Measurements from ENCODE around the gene CMTM3.
"Not testable (repeated sequence)": the region's sequence is repeated elsewhere in the genome, so short reads cannot be mapped to it uniquely, and the experiment has no call there.

Gene CMTM3

DNA sequence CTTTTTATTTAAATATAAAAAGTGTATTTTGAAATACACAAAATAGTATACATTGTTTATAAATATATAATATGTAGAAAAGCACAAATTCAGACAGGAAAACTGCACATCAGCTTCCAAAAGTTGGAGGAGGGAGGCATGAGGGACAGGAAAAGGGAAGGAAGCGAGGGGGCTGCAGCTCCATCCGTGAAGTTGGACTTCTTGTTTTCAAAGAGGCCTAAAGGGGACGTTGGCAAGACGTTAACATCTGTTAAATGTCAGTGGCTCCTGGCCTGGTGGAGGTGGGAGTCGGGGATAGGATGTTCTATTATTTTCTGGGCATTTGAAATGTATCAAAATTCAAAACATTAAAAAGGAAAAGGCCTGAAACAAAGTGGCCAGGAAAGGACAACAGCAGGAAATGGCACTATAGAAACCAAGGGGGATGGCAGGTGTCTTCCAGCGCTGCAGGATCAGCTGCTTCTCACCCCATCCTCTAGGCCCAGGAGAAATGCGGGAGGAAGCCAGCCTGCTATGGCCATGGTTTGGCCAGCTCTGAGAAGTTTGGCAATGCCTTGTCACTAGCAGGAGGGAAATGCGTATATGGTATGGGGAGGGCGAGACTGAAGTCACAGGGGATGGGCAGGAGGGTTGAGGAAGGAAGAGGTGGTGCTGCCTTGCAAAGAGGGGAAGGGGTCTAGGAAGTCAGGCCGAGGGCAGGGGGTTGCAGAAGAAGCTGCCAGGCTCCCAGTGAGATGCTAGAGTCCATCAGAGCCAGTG, 18.8 kb upstream of the CMTM3 start:
- no peak for DNase-seq

DNA sequence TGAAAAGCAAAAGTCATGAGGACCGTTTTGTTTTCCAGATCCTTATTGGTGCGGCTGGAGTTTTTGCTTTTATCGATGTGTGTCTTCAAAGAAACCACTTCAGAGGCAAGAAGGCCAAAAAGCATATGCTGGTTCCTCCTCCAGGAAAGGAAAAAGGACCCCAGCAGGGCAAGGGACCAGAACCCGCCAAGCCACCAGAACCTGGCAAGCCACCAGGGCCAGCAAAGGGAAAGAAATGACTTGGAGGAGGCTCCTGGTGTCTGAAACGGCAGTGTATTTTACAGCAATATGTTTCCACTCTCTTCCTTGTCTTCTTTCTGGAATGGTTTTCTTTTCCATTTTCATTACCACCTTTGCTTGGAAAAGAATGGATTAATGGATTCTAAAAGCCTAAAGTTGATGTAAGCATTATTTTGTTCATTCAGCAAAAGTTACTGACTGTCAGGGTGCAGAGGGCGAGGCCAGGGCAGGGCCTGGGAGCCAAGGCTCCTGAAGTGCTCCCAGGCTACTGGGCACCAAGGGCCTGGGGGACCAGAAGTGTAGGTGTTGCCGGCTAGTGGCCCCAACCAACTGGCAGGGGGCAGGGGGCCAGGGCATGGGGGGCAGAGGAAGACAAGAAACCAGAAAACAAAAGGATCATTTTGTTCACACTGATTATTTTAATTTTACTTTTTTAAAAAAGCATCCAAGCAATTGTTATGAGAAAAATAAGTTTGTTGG, 16.5 kb upstream of the CMTM3 start:
- DNase-seq = no peak

DNA sequence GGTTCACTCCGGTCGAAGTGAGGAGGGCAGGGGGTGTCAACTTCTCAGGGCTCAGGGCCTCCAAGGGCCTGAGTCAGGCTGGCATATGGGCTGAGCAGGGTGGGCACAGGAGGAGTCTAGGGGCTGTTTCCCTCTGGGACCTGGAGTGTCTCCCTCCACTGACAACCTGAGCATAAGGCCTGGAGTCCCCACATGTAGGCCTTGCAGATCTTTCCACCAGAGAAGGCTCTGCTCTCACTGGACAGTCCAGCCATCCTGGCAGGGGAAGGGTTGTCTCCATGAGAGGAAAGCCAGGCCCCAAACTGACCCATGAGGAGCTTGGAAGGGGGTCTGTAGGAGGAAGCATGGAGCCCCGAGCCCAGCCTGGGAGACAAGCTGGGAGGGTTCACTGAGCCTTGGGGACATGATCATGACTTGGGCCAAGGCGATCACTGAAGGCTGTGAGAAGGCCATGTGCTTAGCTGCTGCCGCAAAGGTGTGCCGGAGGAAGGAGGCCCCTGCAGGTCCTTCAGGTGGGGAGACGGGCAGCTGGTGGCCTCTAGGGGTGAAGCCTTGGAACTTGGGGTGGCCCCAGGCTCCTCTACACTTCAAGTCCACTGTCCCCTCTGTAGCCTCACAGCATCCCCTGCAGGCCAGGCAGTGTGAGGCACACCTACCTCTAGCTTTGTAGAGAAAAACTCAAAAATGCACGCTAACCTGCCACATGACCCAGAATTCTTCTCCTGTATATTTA, 15.4 kb upstream of the CMTM3 start:
- peak; percentile 75 for DNase-seq

DNA sequence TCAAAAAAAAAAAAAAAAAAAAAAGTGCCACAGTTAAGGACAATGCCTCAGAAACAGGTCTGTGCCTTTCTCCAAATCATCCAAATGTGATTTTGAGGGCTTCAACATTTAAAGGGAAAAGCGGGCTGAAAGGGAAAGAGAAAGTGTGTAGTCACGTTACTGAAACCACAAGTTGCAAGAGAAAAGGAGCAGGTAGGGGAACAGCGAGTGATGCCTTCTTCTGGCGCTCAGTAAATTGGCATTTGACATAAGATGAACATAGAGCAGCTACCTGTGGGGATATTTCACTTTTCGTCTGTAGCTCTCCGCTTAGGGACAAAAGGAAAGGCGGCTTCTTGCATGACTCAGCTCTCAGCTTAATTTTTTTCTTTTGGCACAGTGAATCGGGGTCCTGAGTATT, 14.2 kb upstream of the CMTM3 start:
- DNase-seq = peak; percentile 62

DNA sequence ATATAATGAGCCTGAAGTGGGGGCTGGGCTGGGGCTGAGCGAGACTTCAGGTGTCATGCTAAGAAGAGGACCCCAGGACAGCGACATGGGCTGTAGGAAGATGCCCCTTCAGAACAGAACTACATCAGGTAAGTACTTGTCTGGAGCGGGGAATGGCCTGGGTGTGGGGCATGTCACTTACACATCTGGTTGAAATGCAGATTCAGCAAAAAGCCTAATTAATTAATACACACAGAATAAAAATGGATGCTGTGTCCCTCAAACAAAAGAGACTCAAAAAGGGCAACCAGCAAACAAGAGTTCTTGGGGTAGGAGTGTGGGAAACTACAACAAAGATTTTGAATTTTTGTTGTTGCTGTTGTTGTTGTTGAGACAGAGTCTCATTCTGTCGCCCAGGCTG, 13.5 kb upstream of the CMTM3 start:
- DNase-seq = no peak

DNA sequence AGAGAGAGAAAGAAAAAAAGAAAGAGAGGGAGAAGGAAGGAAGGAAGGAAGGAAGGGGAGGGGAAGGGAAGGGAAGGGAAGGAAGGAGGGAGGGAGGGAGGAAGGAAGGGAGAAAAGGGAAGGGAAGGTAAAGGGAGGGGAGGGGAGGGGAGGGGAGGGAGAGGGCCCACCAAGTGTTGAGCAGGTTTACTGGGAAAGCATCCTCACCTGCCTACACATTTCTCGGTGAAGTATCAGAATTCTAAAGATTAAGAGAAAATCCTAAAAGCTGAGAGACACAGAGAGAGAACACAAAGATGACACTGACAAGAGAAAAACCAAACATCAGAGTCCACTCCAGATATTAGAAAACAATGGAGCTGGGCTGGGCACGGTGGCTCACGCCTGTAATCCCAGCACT, 12.3 kb upstream of the CMTM3 start:
- DNase-seq = no peak

DNA sequence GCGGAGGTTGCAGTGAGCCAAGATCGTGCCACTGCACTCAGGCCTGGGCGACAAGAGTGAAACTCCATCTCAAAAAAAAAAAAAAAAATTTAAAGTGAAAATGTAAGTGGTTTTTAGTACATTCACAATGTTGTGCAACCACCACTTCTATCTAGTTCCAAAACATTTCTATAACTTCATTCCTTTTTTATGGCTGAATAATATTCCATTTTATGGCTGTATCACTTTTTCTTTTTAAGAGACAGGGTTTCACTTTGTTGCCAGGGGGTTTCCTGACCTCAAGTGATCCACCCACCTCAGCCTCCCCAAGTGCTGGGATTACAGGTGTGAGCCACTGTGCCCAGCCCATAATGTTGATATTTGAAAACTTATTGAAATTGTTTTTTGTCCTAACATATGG, 11.7 kb upstream of the CMTM3 start:
- DNase-seq = no peak

DNA sequence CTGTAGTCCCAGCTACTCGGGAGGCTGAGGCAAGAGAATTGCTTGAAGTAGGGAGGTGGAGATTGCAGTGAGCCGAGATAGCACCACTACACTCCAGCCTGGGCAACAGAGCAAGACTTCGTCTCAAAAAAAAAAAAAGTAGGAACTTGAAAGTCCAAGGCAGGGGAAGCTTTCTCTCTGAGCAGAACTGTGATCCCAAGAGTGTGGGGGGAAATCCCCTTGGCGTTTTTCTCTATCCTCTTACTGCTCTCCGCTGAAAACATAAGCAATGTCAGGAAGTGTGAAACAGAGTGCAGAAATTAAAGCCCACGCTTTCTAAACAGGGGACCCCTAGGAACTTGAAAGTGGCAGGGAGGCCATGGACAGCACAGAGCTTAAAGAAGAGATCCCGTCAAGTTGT, 9.8 kb upstream of the CMTM3 start:
- DNase-seq = no peak

DNA sequence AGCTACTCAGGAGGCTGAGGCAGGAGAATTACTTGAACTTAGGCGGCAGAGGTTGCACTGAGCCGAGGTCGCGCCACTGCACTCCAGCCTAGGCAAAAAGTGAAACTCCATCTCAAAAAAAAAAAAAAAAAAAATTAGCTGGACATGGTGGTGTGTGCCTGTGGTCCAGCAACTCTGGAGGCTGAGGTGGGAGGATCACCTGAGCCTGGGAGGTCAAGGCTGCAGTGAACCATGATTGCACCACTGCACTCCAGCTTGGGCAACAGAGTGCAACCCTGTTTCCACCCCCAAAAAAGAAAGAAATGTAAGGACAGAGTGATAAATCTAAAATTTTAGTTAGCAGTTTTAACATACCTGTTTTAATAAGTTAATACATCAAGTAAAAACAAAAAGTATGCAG, 7.9 kb upstream of the CMTM3 start:
- DNase-seq = not testable (repeated sequence)

DNA sequence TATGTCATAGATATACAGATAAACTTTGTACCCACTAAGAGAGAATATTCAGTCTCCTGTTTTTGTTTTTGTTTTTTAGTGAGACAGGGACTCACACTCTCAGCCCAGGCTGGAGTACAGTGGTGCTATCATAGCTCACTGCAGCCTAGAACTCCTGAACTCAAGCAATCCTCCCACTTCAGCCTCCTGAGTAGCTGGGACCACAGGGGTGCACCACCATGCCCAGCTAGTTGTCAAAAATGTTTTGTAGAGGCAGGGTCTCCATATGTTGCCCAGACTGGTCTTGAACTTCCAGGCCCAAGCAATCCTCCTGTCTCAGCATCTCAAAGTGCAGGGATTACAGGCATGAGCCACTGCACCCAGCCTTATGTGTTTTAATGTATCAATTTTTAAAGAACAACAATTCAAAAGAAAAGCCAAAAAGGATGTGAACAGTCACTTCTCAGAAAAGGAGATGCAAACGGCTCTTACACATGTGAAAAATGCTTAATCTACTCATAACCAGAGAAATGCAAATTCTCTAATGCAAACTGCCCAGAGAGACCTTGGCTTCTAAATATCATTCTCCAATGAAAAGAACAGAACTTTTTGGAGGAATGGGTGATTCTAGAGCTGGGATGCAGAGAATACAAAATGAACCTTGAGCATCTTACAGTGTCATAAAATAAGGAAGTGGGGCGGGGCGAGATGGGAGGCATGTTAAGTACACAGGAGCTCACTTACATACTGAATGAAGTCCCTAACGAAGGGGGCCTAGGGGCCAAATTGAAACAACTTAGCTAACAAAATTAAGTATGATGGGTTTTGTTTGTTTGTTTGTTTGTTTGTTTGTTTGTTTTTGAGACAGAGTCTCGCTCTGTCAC, 7.3 kb upstream of the CMTM3 start:
- peak; percentile 7 for DNase-seq

DNA sequence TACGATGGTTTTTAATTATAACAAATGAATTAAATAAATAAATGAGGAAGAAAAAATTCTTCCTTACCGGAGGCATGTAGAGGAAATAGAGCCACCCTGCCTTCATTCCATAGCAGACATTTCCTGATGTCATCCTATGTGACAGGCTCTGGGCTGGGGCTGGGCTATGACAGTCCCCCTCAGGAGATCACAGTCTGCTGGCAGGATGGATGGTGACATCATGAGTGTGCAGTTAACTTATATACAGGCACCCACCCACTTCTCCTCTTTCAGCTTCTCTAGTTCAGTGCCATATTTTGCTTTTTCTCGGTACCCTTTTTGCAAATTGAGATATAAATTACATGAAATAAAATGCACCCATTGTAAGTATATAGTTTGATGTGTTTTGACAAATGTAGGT, 6.4 kb upstream of the CMTM3 start:
- no peak for DNase-seq

DNA sequence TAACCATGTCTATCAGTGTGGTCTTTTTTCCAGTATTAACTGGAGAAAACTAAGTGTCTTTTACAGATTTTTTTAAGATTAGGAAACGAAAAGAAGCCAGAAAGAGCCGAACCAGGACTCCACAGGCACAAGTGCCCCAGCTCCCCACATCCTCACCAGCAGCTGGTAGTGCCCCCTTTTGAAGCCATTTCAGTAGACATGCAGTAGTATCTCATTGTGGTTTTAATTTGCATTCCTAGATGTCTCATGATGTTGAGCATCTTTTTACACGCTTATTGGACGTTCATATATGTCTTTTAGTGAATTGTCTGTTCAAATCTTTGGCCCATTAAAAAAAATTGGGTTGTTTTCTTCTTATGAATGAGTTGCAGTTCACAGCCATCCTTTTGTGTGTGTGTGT, 4.8 kb upstream of the CMTM3 start:
- no peak for DNase-seq

DNA sequence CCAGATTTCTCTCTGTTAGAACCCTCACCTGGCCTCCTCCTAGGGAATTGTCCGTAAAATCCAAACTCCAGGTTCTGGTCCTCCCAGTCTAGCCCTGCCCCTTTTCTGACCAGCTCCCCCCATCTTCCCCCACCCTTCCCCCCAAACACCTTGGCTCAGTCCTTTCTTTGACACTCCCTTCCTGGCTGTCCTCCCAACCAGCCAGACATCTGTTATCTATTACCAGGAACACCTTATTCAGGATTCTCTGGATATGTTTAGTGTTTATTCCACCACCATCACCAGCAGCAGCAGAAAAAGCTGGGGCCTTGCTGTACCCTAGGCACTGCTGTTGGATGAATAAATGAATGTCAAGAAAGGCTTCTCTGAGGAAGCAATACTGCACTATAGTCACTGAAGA, 4.0 kb upstream of the CMTM3 start:
- DNase-seq = no peak

DNA sequence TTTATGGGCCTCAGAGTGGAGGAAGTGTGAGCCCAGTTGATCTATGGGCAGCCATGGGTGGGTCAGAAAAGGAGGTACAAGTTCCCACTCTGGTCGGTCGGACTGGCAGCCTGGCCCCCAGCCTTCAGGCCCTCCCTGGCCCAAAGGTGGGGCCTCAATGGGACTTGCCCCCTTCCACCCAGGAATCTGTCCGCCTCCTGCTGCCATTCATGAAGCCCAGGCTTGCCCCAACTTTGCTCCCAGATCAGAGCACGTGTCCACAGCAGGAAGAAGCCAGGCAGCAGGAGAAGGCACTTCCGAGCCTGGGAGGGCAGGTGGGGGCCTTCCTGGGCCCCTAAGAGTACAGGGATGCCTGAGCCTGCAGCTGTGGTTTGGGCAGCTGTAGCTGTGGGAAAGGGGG, 3.0 kb upstream of the CMTM3 start:
- no peak for DNase-seq

DNA sequence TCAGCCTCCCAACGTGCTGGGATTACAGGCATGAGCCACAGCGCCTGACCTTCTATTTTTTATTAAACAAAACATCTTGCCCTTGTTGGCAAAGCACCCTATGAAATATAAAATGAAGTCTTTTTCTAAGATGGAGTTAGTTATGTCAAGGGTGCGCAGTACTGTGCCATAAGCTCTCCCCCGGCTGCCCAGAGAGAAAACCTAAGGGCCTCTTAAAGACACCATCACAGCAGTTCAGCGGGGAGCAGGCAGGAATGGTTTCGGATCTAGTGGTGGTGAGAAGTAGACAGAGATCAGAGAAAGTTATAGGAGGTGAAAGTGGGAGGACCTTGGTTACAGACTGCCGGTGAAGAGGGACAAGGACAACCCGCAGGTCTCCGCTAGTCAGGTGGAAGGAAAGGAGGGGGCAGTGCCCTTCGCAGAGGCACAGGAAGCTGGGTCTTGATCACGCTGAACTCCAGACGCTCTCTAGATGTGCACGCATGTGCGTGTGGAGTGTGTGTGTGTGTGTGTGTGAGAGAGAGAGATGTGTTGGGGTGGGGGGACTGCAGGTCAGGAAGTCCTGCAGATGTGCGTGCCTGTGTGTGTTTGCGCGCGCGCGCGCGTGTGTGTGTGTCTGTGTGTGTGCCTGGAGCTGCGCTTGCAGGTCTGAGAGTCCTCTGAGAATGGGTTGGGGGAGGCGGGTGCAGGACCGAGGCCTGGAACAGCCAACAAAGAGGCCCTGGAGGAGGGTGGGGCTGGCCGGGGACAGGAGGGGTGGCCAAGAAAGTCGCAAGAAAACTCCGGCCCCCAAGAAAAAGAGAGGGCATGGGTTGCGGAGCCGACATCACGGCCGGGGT, 748 bp upstream of the CMTM3 start:
- DNase-seq = peak; percentile 90

DNA sequence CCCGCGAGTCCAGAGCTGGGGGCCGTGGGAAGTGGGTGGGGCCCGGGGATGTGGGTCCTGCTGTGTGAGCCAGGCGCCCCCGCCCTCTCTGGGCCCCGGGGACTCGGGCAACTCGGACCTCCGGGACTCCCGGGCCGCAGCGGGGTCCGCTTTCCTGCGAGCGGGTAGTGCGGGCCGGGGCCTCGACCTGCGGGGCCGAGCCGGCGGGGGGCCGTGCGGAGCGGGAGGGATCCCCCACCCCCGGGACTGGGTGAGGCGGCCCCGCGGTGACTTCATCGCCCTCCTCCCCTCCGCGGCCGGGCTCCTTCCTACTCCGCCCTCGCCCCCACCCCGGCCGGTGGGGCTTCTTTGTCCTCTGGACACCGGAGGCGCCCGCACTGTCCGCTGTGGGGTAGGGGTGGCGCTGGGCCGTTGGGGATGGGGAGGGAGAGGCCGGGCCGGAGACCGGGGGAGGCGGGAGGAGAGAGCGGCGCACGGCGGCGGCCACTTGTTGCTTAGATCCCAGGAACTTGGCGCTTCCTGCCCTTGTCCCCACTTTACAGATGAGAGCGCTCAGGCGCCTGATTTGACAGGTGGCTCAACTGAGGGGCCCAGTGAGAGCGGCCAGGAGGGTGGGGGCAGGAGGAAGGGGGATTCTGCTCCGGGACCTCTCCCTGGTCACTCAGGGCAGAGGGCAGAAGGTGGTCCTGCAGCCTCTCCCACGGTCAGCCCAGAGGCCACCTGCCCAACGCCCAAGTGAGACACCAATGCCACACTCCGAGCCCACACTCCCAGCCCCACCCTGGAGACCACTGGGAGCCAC, 874 bp downstream of the CMTM3 start:
- peak; percentile 11 for DNase-seq

DNA sequence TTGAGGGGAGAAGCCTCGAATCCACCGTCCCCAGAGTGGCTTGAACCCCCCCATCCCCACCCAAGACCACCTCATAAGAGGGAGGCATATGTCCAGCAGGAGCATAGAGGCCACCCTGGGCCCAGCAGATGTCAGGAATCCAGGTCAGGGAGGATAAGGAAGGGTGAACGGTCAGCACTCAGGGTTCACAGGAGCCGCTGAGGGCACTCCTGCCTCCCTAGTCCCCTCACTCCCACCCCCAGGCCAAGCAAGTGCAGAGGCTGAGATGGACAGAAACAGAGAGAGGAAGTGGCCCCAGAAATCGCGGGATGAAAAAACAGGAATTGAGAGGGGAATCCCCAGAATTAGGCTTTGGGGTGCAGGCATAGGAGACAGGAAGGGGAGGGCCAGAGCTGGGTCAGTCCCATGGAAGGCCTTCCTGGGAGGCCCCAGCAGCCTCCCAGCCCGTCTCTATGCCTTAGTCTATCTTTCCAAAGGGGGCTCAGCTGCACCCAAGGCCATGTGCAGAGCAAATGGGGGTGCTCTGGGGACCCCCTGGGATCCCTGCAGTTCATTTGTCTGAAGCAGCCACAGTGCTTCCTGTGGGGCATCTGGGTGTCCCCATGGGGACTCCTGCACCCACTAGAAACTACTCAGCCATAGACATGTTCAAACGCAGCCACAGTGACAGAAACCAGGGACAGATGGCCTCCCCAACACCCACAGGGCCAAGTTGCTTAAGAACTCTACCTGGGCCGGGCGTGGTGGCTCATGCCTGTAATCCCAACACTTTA, 1.7 kb downstream of the CMTM3 start:
- peak; percentile 13 for DNase-seq

DNA sequence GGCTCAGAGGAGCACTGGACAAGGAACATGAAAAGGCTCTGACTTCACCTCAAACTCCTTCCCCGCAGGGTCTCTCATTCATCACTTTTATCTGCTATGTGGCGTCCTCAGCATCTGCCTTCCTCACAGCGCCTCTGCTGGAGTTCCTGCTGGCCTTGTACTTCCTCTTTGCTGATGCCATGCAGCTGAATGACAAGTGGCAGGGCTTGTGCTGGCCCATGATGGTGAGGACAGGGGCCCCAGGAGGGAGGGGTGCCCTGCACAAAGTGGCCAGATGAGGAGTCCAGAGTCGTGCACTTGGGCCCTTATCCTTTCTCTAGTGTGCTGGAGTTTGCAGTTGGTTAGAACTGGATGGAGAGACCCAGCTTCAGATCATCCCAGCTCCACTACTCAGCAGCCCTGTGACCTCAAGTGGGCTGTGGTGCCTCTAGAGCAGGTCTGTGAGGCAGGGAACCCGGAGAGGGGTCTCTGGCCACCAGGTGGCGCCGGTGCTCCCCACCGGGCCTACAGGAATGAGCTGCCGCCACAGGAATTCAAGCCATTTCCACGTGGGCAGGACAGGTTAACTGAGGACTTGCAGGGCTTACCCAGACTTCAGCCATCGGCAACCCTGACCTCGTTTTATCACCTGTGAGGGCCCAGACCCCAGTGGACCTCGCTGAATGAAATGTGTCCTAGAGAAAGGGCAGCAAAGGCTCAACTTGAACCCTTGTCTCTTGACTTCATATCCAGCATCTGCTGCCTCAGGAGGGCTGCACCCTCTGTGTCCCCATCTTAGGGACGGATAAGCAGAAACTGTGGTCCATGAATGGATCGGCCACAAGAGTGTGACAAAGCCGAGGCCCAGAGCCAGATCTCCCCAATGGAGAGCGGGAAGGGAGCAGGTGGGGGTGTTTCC, 4.0 kb downstream of the CMTM3 start:
- DNase-seq = peak; percentile 78

DNA sequence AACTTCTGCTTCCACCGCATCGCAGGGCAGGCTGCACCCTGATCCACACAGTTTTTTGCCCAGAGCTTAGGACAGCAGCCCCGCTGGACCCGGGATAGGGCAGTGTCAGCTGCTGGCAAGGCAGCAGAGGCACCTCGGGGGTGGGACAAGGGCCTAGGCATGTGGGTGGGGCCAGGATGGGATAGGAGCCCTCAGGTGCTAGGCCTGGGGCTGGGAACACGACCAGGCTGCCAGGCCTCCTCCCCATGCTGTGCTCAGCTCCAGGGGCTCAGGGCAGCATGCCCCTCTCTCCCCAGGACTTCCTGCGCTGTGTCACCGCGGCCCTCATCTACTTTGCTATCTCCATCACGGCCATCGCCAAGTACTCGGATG, 4.6 kb downstream of the CMTM3 start:
- no peak for DNase-seq

Measured in CD4-positive, alpha-beta T cell treated with Interleukin-4 for 4 hours (primary cell).